Retina (tissue), 1 donor: ENCODE measurements around the gene PPP2R1A.
A peak's percentile ranks its signal among the peaks of the same experiment; 100 is the strongest.

Experiments
- DNase-seq: peaks from one replicate; pipeline ENCODE4 v3.0.0-alpha.2; 2016

Gene PPP2R1A

GRCh38 chr19:52206481-52206880, 16.6 kb downstream of the PPP2R1A start:
- DNase-seq, result no peak

- DNase-seq, result no peak
Measured at GRCh38 chr19:52211203-52211602, 21.4 kb downstream of the PPP2R1A start.

GRCh38 chr19:52211926-52212571, 22.2 kb downstream of the PPP2R1A start:
- DNase-seq, result no peak

- DNase-seq, result no peak
Measured at GRCh38 chr19:52212572-52213255, 22.9 kb downstream of the PPP2R1A start.

GRCh38 chr19:52214241-52214640, 24.4 kb downstream of the PPP2R1A start:
- DNase-seq, result no peak

- DNase-seq, result no peak
Measured at GRCh38 chr19:52216401-52216800, 26.5 kb downstream of the PPP2R1A start.

GRCh38 chr19:52217576-52217975, 27.7 kb downstream of the PPP2R1A start:
- no peak for DNase-seq

- DNase-seq, result no peak
Measured at GRCh38 chr19:52219611-52220010, 29.8 kb downstream of the PPP2R1A start.

GRCh38 chr19:52221031-52221430, 31.2 kb downstream of the PPP2R1A start:
- DNase-seq, result no peak

GRCh38 chr19:52221831-52222375, 32.1 kb downstream of the PPP2R1A start:
- no peak for DNase-seq

GRCh38 chr19:52224211-52224610, 34.4 kb downstream of the PPP2R1A start:
- no peak for DNase-seq

- no peak for DNase-seq
Measured at GRCh38 chr19:52226652-52227051, 36.8 kb downstream of the PPP2R1A start.

- DNase-seq, result no peak
Measured at GRCh38 chr19:52227196-52227940, 37.5 kb downstream of the PPP2R1A start.

- DNase-seq, result no peak
Measured at GRCh38 chr19:52227980-52228379, 38.1 kb downstream of the PPP2R1A start.

GRCh38 chr19:52229524-52229923, 39.7 kb downstream of the PPP2R1A start:
- DNase-seq, result no peak

- DNase-seq, result no peak
Measured at GRCh38 chr19:52230685-52231084, 40.8 kb downstream of the PPP2R1A start.

- DNase-seq, result no peak
Measured at GRCh38 chr19:52231154-52231910, 41.5 kb downstream of the PPP2R1A start.

- DNase-seq, result no peak
Measured at GRCh38 chr19:52234406-52234805, 44.6 kb downstream of the PPP2R1A start.

GRCh38 chr19:52237197-52237596, 47.3 kb downstream of the PPP2R1A start:
- no peak for DNase-seq

- peak; percentile 75 for DNase-seq
Measured at GRCh38 chr19:52237771-52238400, 48.0 kb downstream of the PPP2R1A start.

GRCh38 chr19:52244021-52244420, 54.2 kb downstream of the PPP2R1A start:
- no peak for DNase-seq

- DNase-seq, result no peak
Measured at GRCh38 chr19:52248241-52248640, 58.4 kb downstream of the PPP2R1A start.
